GM23248 (cell line): ENCODE measurements around the gene TAOK3. TPM values are rescaled to one million over a fixed set of nuclear protein-coding genes. Genes with fewer than 3 reads are reported as not detected.

Experiments used
- DNase-seq: peaks from one replicate; pipeline ENCODE4 v3.0.0-alpha.2; 2015
- H2AFZ ChIP-seq: fragments of 200-600 bp; sonication (generic); 2 replicates; pipeline ENCODE4 v1.6.1; 2016; ENCODE audit warnings: antibody characterized with exemption
- H3F3A ChIP-seq: fragments of 200-600 bp; sonication (generic); 2 replicates; pipeline ENCODE4 v1.6.1; 2016; ENCODE audit warnings: mild to moderate bottlenecking, antibody characterized with exemption, mixed run types; ENCODE audit not compliant: insufficient read depth
- H3K27ac ChIP-seq: fragments of 200-600 bp; sonication (generic); 2 replicates; pipeline ENCODE4 v1.5.1; 2016; ENCODE audit warnings: mild to moderate bottlenecking
- H3K27me3 ChIP-seq: fragments of 200-600 bp; sonication (generic); replicated peaks from 2 replicates; pipeline ENCODE4 v1.6.1; 2016; ENCODE audit warnings: mild to moderate bottlenecking; ENCODE audit not compliant: insufficient read depth
- H3K36me3 ChIP-seq: fragments of 200-600 bp; sonication (generic); 2 replicates; pipeline ENCODE4 v1.6.1; 2016; ENCODE audit warnings: low read depth, mild to moderate bottlenecking
- H3K4me1 ChIP-seq: fragments of 200-600 bp; sonication (generic); 2 replicates; pipeline ENCODE4 v1.6.1; 2016; ENCODE audit warnings: mild to moderate bottlenecking; ENCODE audit not compliant: insufficient read depth
- H3K4me2 ChIP-seq: fragments of 200-600 bp; sonication (generic); one replicate; pipeline ENCODE4 v1.6.1; 2016; ENCODE audit warnings: mild to moderate bottlenecking; ENCODE audit not compliant: unreplicated experiment
- H3K4me3 ChIP-seq: fragments of 200-600 bp; sonication (generic); 2 replicates; pipeline ENCODE4 v1.5.1; 2016; ENCODE audit warnings: mild to moderate bottlenecking
- H3K79me2 ChIP-seq: fragments of 200-600 bp; sonication (generic); 2 replicates; pipeline ENCODE4 v1.6.1; 2016; ENCODE audit warnings: mild to moderate bottlenecking; ENCODE audit not compliant: insufficient read depth
- H3K9ac ChIP-seq: fragments of 200-600 bp; sonication (generic); 2 replicates; pipeline ENCODE4 v1.6.1; 2016; ENCODE audit warnings: mild to moderate bottlenecking
- H3K9me2 ChIP-seq: fragments of 200-600 bp; sonication (generic); 2 replicates; pipeline ENCODE4 v1.6.1; 2016; ENCODE audit warnings: mixed run types, mild to moderate bottlenecking, moderate library complexity; ENCODE audit not compliant: insufficient read depth
- H3K9me3 ChIP-seq: fragments of 200-600 bp; sonication (generic); one replicate; pipeline ENCODE4 v1.6.1; 2017; ENCODE audit warnings: low read depth
- H4K20me1 ChIP-seq: fragments of 200-600 bp; sonication (generic); 2 replicates; pipeline ENCODE4 v1.6.0; 2016; ENCODE audit not compliant: insufficient read depth
- EZH2 ChIP-seq: fragments of 200-600 bp; sonication (generic); IDR thresholded peaks from 2 replicates; pipeline ENCODE4 v1.6.1; 2018; ENCODE audit warnings: antibody characterized with exemption, mild to moderate bottlenecking; ENCODE audit not compliant: insufficient read depth, poor library complexity, severe bottlenecking
- EZH2phosphoT487 ChIP-seq: fragments of 200-600 bp; sonication (generic); IDR thresholded peaks from 2 replicates; pipeline ENCODE4 v1.6.1; 2018; ENCODE audit warnings: antibody characterized with exemption, moderate library complexity, mild to moderate bottlenecking, low read depth; ENCODE audit not compliant: insufficient read depth
- WGBS, 2 experiments: methylation state at CpG; one replicate each; pipeline ENCODE4 v1.1.6; 2015 to 2017; ENCODE audit warnings: low lambda C conversion rate in 2 of 2, low coverage in 1 of 2; ENCODE audit errors: missing lambda C conversion rate in 2 of 2; 5-methylcytosine and 5-hydroxymethylcytosine counted together
- in situ Hi-C: fragments of 300-500 bp; cut with MboI; formaldehyde crosslinking; loops from 2 replicates; pipeline ENCODE4 v1.15.0; 2020
- polyA plus RNA-seq: library from polyadenylated mRNA; unstranded; fragments of >200 nt; fragmentation: Nextera tagmentation; extraction: Ambion mirVana; gene quantifications from 2 replicates; pipeline ENCODE4 v1.2.1, GENCODE V29; 2016
- total RNA-seq: library from RNA; depleted of rRNA; stranded (reverse); fragments of >200 nt; shearing (Covaris generic); gene quantifications from 2 replicates; pipeline ENCODE4 v1.2.3, GENCODE V29; 2014

Gene TAOK3
- total and polyA plus RNA-seq, 2 experiments from 2014 or later: 17.8 to 49.8 TPM

DNA sequence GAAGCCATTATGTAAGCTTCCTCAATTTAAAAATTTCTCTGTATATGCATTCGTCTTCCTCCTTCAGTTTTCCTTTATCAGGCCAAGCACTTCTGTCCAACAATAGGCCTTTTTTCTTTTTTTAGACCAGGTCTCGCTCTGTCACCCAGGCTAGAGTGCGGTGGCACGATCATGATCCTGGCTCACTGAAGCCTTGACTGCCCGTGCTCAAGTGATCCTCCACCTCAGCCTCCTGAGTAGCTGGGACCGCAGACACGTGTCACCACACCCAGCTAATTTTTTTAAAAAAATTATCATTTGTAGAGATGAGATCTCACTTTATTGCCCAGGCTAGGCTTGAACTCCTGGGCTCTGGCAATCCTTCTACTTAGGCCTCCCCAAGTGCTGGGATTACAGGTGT lies 25.8 kb downstream of the TAOK3 start:
- H3F3A ChIP-seq: no peaks in the 10 kb centered on the region
- no peak overlapping the region for H3K27ac ChIP-seq
- H3K9me3 ChIP-seq: no peaks in the 10 kb centered on the region
- H3K36me3 ChIP-seq: no peaks in the 10 kb centered on the region
- in situ Hi-C loops: no loop called here
- H3K9ac ChIP-seq: no peak overlapping the region
- no peak overlapping the region for H3K4me2 ChIP-seq
- H4K20me1 ChIP-seq: no peaks in the 10 kb centered on the region
- H3K4me3 ChIP-seq: no peak overlapping the region
- H3K9me2 ChIP-seq: no peaks in the 10 kb centered on the region
- H3K27me3 ChIP-seq: no peaks in the 10 kb centered on the region
- TF ChIP-seq EZH2phosphoT487 (no peak), EZH2 (no peak)
- WGBS, 2 experiments: 94 to 96% methylated on average over 7 of the region's 7 CpGs
- H3K79me2 ChIP-seq: peaks cover 100% of the 10 kb centered on the region
- 0 out of 2 replicates have a peak, but pooled peaks cover 4% of the 10 kb centered on the region for H3K4me1 ChIP-seq
- no peak for DNase-seq
- no peak overlapping the region for H2AFZ ChIP-seq

DNA sequence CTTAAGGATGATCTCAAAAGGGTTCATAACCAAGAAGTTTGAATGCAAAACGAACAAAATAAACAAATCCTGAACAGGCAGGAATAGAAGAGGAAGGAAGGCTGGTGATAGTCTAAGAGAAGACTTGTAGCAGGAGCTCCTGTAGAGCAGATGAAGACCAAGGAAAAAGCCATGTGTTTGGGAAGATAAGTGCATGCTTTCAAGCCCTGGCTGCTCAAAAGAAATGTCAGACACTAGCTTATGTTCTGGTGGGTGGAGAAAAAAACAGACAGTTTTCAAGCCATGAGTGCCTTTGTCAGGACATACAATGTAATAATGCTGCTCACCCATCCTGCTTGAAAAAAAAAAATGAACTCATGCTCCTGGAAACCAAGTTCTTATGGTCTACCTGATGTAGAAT lies 27.4 kb downstream of the TAOK3 start:
- H4K20me1 ChIP-seq: no peaks in the 10 kb centered on the region
- 0 out of 2 replicates have a peak, but pooled peaks cover 4% of the 10 kb centered on the region for H3K4me1 ChIP-seq
- H2AFZ ChIP-seq: no peak overlapping the region
- no peaks in the 10 kb centered on the region for H3K36me3 ChIP-seq
- no peak for DNase-seq
- in situ Hi-C loops: no loop called here
- H3F3A ChIP-seq: no peaks in the 10 kb centered on the region
- H3K4me3 ChIP-seq: no peak overlapping the region
- H3K9ac ChIP-seq: no peak overlapping the region
- no peaks in the 10 kb centered on the region for H3K9me2 ChIP-seq
- H3K27me3 ChIP-seq: no peaks in the 10 kb centered on the region
- 94 to 96% methylated on average over 1 of the region's 1 CpG for WGBS, 2 experiments
- H3K79me2 ChIP-seq: peaks cover 100% of the 10 kb centered on the region
- TF ChIP-seq EZH2phosphoT487 (no peak), EZH2 (no peak)
- H3K27ac ChIP-seq: no peak overlapping the region
- no peaks in the 10 kb centered on the region for H3K9me3 ChIP-seq
- H3K4me2 ChIP-seq: no peak overlapping the region

DNA sequence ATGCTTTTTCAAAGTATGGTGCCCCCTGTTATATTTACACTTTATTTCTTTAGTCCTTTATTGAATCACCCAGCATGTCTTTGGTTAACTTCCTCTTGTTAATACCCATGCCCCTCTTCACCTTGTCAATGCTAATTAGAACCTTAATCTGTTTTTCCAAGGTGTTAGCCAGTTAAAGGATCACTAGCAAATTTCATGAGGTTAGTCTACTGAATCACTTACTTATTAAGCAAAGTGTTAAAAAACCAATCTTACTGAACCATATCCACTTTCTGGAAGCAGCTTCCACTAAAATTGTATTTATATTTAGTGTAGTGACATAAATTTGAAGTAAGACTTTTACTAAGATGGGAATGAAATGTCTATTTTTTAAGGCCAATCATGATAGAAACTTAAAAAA lies 27.9 kb downstream of the TAOK3 start:
- H4K20me1 ChIP-seq: no peaks in the 10 kb centered on the region
- no peak overlapping the region for H3K27ac ChIP-seq
- H3K4me3 ChIP-seq: no peak overlapping the region
- DNase-seq: no peak
- no peak overlapping the region for H2AFZ ChIP-seq
- TF ChIP-seq EZH2phosphoT487 (no peak), EZH2 (no peak)
- no peaks in the 10 kb centered on the region for H3K9me3 ChIP-seq
- H3F3A ChIP-seq: no peaks in the 10 kb centered on the region
- H3K9ac ChIP-seq: no peak overlapping the region
- H3K9me2 ChIP-seq: no peaks in the 10 kb centered on the region
- peaks cover 100% of the 10 kb centered on the region for H3K79me2 ChIP-seq
- H3K27me3 ChIP-seq: no peaks in the 10 kb centered on the region
- no peak overlapping the region for H3K4me2 ChIP-seq
- 0 out of 2 replicates have a peak, but pooled peaks cover 4% of the 10 kb centered on the region for H3K4me1 ChIP-seq
- in situ Hi-C loops: no loop called here
- H3K36me3 ChIP-seq: no peaks in the 10 kb centered on the region

DNA sequence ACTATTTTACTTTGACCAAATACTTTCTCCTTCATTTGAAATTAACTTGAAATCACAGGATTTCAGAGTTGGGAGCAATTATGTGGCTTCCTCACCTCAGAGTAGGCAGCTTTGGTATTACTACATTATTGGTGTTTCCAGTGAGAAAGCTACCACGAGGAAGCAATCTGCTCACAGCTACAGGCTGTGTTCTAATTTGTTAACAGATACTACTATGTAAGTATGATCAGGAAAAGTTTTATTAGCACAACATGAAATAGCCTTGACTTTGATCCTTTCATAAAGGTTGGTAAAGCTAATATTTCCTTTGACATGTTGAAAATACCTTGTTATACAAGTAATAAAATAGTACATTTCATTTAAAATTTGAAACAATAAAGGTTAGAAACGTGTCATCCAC lies 30.6 kb downstream of the TAOK3 start:
- in situ Hi-C loops: no loop called here
- no peak for DNase-seq

More for the DNA sequence above, 30.6 kb downstream of the TAOK3 start:
- H3K36me3 ChIP-seq: no peaks in the 10 kb centered on the region
- H4K20me1 ChIP-seq: no peaks in the 10 kb centered on the region
- H3F3A ChIP-seq: peaks cover 10% of the 10 kb centered on the region
- no peak for TF ChIP-seq EZH2
- no peak for TF ChIP-seq EZH2phosphoT487
- H2AFZ ChIP-seq: no peak overlapping the region
- no peaks in the 10 kb centered on the region for H3K9me2 ChIP-seq
- H3K4me3 ChIP-seq: no peak overlapping the region
- no peak overlapping the region for H3K9ac ChIP-seq
- no peak overlapping the region for H3K27ac ChIP-seq
- no peaks in the 10 kb centered on the region for H3K27me3 ChIP-seq
- no peak overlapping the region for H3K4me2 ChIP-seq
- no peaks in the 10 kb centered on the region for H3K9me3 ChIP-seq
- peaks cover 13% of the 10 kb centered on the region; the same call in 1 of the 2 replicates for H3K4me1 ChIP-seq
- peaks cover 89% of the 10 kb centered on the region for H3K79me2 ChIP-seq
- WGBS, 2 experiments: 35 to 36% methylated on average over 2 of the region's 2 CpGs
